Measurements from ENCODE around the gene ARL11. TPM values are rescaled to one million over a fixed set of nuclear protein-coding genes. Genes with fewer than 3 reads are reported as not detected.

Gene ARL11
- total RNA-seq, 1 donor from 2014 or later = 0.06 TPM

- TF ChIP-seq CTCF (conservative IDR thresholded peaks at IDR 0.05; ENCODE audit: low read depth, low read length) = no peak
- DNase-seq (ENCODE audit: low read depth) = no peak
- no peak overlapping the region for H3K4me3 ChIP-seq (ENCODE audit: low read depth, low read length)
Observed at GRCh38 chr13:49620170-49620621, 8.1 kb upstream of the ARL11 start.

GRCh38 chr13:49622174-49622946 is 5.9 kb upstream of the ARL11 start:
- TF ChIP-seq CTCF (conservative IDR thresholded peaks at IDR 0.05; ENCODE audit: low read depth, low read length) = no peak
- H3K4me3 ChIP-seq (ENCODE audit: low read depth, low read length) = no peak overlapping the region
- no peak for DNase-seq (ENCODE audit: low read depth)

- TF ChIP-seq CTCF (conservative IDR thresholded peaks at IDR 0.05; ENCODE audit: low read depth, low read length) = no peak
- no peak for DNase-seq (ENCODE audit: low read depth)
Observed at GRCh38 chr13:49624229-49624628, 4.1 kb upstream of the ARL11 start.

GRCh38 chr13:49625392-49626079 is 2.8 kb upstream of the ARL11 start:
- no peak overlapping the region for H3K4me3 ChIP-seq (ENCODE audit: low read depth, low read length)
- DNase-seq (ENCODE audit: low read depth) = no peak
- TF ChIP-seq CTCF (conservative IDR thresholded peaks at IDR 0.05; ENCODE audit: low read depth, low read length) = no peak

More at GRCh38 chr13:49624229-49624628, 4.1 kb upstream of the ARL11 start:
- H3K4me3 ChIP-seq (ENCODE audit: low read depth, low read length) = no peak overlapping the region

- no peak for DNase-seq (ENCODE audit: low read depth)
- TF ChIP-seq CTCF (conservative IDR thresholded peaks at IDR 0.05; ENCODE audit: low read depth, low read length) = no peak
- no peak overlapping the region for H3K4me3 ChIP-seq (ENCODE audit: low read depth, low read length)
Observed at GRCh38 chr13:49629196-49629938, 1.1 kb downstream of the ARL11 start.

GRCh38 chr13:49629947-49630346 is 1.6 kb downstream of the ARL11 start:
- no peak for DNase-seq (ENCODE audit: low read depth)
- H3K4me3 ChIP-seq (ENCODE audit: low read depth, low read length) = no peak overlapping the region
- TF ChIP-seq CTCF (conservative IDR thresholded peaks at IDR 0.05; ENCODE audit: low read depth, low read length) = no peak

Measured in epithelial cell of proximal tubule (primary cell).